NCI-H2081 (cell line): ENCODE data around the gene CTSA.

Experiments used
- DNase-seq, 2 experiments: peaks; one replicate each; lab custom pipeline; 2025; lab: John Stamatoyannopoulos, UW

The CTSA gene

GRCh38 chr20:45890985-45891983, at the start of gene CTSA, which contains the start of gene NEURL2:
Gene CTSA, plus strand, starts transcription at chr20:45891335. Its CDS starts 234 bp downstream, at chr20:45891569.
Gene NEURL2, minus strand, starts transcription at chr20:45891208. Its CDS starts 217 bp downstream, at chr20:45890991.
- DNase-seq = peak; percentile 78 to 86

- no peak for DNase-seq
Observed at GRCh38 chr20:45841407-45842129, 49.6 kb upstream of the CTSA start.

GRCh38 chr20:45842169-45842812, 48.8 kb upstream of the CTSA start:
- DNase-seq = no peak

GRCh38 chr20:45843506-45843905, 47.6 kb upstream of the CTSA start:
- DNase-seq = no peak

GRCh38 chr20:45845452-45845851, 45.7 kb upstream of the CTSA start:
- no peak for DNase-seq

GRCh38 chr20:45848421-45848820, 42.7 kb upstream of the CTSA start:
- DNase-seq = no peak

GRCh38 chr20:45848969-45849582, 42.1 kb upstream of the CTSA start:
- DNase-seq = no peak

- no peak for DNase-seq
Observed at GRCh38 chr20:45850238-45850637, 40.9 kb upstream of the CTSA start.

GRCh38 chr20:45850926-45851325, 40.2 kb upstream of the CTSA start:
- DNase-seq = no peak

GRCh38 chr20:45851501-45851900, 39.6 kb upstream of the CTSA start:
- no peak for DNase-seq

GRCh38 chr20:45852326-45852725, 38.8 kb upstream of the CTSA start:
- DNase-seq = no peak

GRCh38 chr20:45853484-45853883, 37.7 kb upstream of the CTSA start:
- DNase-seq = no peak

- DNase-seq = peak; percentile 99 to 100
Observed at GRCh38 chr20:45857114-45857881, 33.8 kb upstream of the CTSA start, which contains the start of the genes ACOT8 and ZSWIM3. Gene ACOT8, minus strand, starts transcription at chr20:45857392. Its CDS starts 77 bp downstream, at chr20:45857315. Gene ZSWIM3, plus strand, starts transcription at chr20:45857614. Its CDS starts 212 bp downstream, at chr20:45857826.

- peak; percentile 12 to 57 for DNase-seq
Observed at GRCh38 chr20:45857882-45858216, 33.3 kb upstream of the CTSA start.

GRCh38 chr20:45859916-45860315, 31.2 kb upstream of the CTSA start:
- DNase-seq = no peak

- DNase-seq = no peak
Observed at GRCh38 chr20:45860560-45861220, 30.4 kb upstream of the CTSA start.

- DNase-seq = peak; percentile 25 to 45
Observed at GRCh38 chr20:45861221-45862075, 29.7 kb upstream of the CTSA start.

- peak; percentile 21 to 30 for DNase-seq
Observed at GRCh38 chr20:45863543-45864470, 27.3 kb upstream of the CTSA start.
